NCI-H510A (cell line): ENCODE data around the gene ATRNL1.
"Not testable (repeated sequence)": the region's sequence is repeated elsewhere in the genome, so short reads cannot be mapped to it uniquely, and the experiment has no call there.

ENCODE experiments used
- DNase-seq: peaks from one replicate; lab custom pipeline; 2025; lab: John Stamatoyannopoulos, UW

The ATRNL1 gene

GRCh38 chr10:115091161-115091560 is 2.0 kb upstream of the ATRNL1 start:
- no peak for DNase-seq

GRCh38 chr10:115092258-115092554 is 959 bp upstream of the ATRNL1 start:
- no peak for DNase-seq

- DNase-seq, result peak; percentile 73
Measured at GRCh38 chr10:115092555-115093285, 445 bp upstream of the ATRNL1 start.

GRCh38 chr10:115093776-115094408 is 727 bp downstream of the ATRNL1 start:
- peak; percentile 34 for DNase-seq

GRCh38 chr10:115094416-115095140 is 1.4 kb downstream of the ATRNL1 start:
- DNase-seq, result no peak

GRCh38 chr10:115095758-115096157 is 2.6 kb downstream of the ATRNL1 start:
- DNase-seq, result no peak

GRCh38 chr10:115103700-115104099 is 10.5 kb downstream of the ATRNL1 start:
- DNase-seq, result no peak

- not testable (repeated sequence) for DNase-seq
Measured at GRCh38 chr10:115105411-115105810, 12.2 kb downstream of the ATRNL1 start.

- no peak for DNase-seq
Measured at GRCh38 chr10:115107830-115108229, 14.7 kb downstream of the ATRNL1 start.

GRCh38 chr10:115117301-115117700 is 24.1 kb downstream of the ATRNL1 start:
- DNase-seq, result no peak

GRCh38 chr10:115118346-115118745 is 25.2 kb downstream of the ATRNL1 start:
- DNase-seq, result no peak

- no peak for DNase-seq
Measured at GRCh38 chr10:115125505-115125904, 32.3 kb downstream of the ATRNL1 start.

GRCh38 chr10:115129752-115130151 is 36.6 kb downstream of the ATRNL1 start:
- no peak for DNase-seq

GRCh38 chr10:115136616-115137015 is 43.5 kb downstream of the ATRNL1 start:
- no peak for DNase-seq

GRCh38 chr10:115141254-115141653 is 48.1 kb downstream of the ATRNL1 start:
- DNase-seq, result no peak

- DNase-seq, result no peak
Measured at GRCh38 chr10:115157357-115157756, 64.2 kb downstream of the ATRNL1 start.

GRCh38 chr10:115163129-115163528 is 70.0 kb downstream of the ATRNL1 start:
- no peak for DNase-seq

GRCh38 chr10:115164220-115164619 is 71.1 kb downstream of the ATRNL1 start:
- no peak for DNase-seq

GRCh38 chr10:115167751-115168150 is 74.6 kb downstream of the ATRNL1 start:
- DNase-seq, result no peak

- DNase-seq, result no peak
Measured at GRCh38 chr10:115171392-115171960, 78.3 kb downstream of the ATRNL1 start.

- no peak for DNase-seq
Measured at GRCh38 chr10:115173915-115174443, 80.8 kb downstream of the ATRNL1 start.

GRCh38 chr10:115207276-115207675 is 114.1 kb downstream of the ATRNL1 start:
- not testable (repeated sequence) for DNase-seq

- DNase-seq, result no peak
Measured at GRCh38 chr10:115209133-115209532, 116.0 kb downstream of the ATRNL1 start.
